ENCODE data around the gene FAU. TPM values are rescaled to one million over a fixed set of nuclear protein-coding genes. Genes with fewer than 3 reads are reported as not detected.

FAU gene
- total and polyA plus RNA-seq, 2 of the 13 experiments (the other 11 are each of a cell fraction or from before 2014, with no cell fraction given), result 374 to 869 TPM

DNA sequence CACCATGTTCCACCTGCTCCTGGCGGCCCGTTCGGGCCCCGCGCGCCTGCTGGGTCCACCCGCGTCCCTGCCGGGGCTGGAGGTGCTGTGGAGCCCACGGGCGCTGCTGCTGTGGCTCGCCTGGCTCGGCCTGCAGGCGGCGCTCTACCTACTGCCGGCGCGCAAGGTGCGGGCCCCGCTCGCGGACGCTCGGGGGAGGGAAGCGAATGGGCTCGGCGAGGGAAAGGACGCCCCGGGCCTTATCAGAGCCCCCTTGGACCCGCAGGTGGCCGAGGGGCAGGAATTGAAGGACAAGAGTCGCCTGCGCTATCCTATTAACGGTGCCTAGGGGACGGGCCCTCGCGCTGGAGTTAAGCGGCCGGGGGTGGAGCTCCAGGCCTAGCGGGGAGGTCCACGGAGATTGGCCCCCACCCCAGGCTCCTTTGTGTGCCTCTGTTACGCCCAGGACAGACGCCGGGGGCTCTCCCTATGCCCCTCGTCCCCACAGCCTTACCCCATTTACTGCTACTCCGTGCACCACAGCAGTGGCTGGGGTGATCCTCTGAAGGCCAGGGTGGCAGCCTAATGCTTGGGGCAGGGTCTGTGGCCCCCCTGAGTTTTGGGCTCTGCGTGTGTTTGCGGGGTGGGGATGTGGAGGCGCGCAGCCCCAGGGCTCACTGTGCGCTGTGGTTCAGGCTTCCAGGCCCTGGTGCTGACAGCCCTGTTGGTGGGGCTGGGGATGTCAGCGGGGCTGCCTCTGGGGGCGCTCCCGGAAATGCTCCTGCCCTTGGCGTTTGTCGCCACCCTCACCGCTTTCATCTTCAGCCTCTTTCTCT is 9.2 kb downstream of the FAU start (continued):
- TF ChIP-seq ZNF549 (CRISPR knock-in tag; IDR thresholded peaks at IDR 0.05) (no peak), HNF4G (IDR thresholded peaks at IDR 0.05; ENCODE audit: borderline replicate concordance, low read depth, low read length) (no peak), HNF4G (CRISPR knock-in tag; IDR thresholded peaks at IDR 0.05; ENCODE audit: borderline replicate concordance, low read depth) (no peak), ZNF607 (CRISPR knock-in tag; IDR thresholded peaks at IDR 0.05; ENCODE audit: borderline replicate concordance) (peak; percentile 86; the same call in 1 of the 2 replicates), ZNF788 (CRISPR knock-in tag; IDR thresholded peaks at IDR 0.05; ENCODE audit: borderline replicate concordance) (no peak), AHR (CRISPR knock-in tag; IDR thresholded peaks at IDR 0.05) (peak; percentile 51; the same call in 1 of the 2 replicates), GATAD1 (CRISPR knock-in tag; IDR thresholded peaks at IDR 0.05) (no peak; the same call in 1 of the 2 replicates), MTF2 (CRISPR knock-in tag; IDR thresholded peaks at IDR 0.05; ENCODE audit: borderline replicate concordance) (no peak), IKZF1 (IDR thresholded peaks at IDR 0.05) (no peak), JUN (CRISPR knock-in tag; IDR thresholded peaks at IDR 0.05) (no peak), RFX5 (IDR thresholded peaks at IDR 0.05; ENCODE audit: low read depth, low read length) (no peak), SMAD3 (CRISPR knock-in tag; IDR thresholded peaks at IDR 0.05) (no peak), SATB2 (CRISPR knock-in tag; IDR thresholded peaks at IDR 0.05) (no peak), ZNF30 (CRISPR knock-in tag; IDR thresholded peaks at IDR 0.05) (no peak), ATF7 (IDR thresholded peaks at IDR 0.05) (no peak), ATF7 (CRISPR knock-in tag; IDR thresholded peaks at IDR 0.05) (no peak), MAFG (CRISPR knock-in tag; IDR thresholded peaks at IDR 0.05) (no peak)
- TF ChIP-seq, protein P1, sequence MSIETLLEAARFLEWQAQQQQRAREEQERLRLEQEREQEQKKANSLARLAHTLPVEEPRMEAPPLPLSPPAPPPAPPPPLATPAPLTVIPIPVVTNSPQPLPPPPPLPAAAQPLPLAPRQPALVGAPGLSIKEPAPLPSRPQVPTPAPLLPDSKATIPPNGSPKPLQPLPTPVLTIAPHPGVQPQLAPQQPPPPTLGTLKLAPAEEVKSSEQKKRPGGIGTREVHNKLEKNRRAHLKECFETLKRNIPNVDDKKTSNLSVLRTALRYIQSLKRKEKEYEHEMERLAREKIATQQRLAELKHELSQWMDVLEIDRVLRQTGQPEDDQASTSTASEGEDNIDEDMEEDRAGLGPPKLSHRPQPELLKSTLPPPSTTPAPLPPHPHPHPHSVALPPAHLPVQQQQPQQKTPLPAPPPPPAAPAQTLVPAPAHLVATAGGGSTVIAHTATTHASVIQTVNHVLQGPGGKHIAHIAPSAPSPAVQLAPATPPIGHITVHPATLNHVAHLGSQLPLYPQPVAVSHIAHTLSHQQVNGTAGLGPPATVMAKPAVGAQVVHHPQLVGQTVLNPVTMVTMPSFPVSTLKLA (IDR thresholded peaks at IDR 0.05), result no peak
- TF ChIP-seq, protein P2, sequence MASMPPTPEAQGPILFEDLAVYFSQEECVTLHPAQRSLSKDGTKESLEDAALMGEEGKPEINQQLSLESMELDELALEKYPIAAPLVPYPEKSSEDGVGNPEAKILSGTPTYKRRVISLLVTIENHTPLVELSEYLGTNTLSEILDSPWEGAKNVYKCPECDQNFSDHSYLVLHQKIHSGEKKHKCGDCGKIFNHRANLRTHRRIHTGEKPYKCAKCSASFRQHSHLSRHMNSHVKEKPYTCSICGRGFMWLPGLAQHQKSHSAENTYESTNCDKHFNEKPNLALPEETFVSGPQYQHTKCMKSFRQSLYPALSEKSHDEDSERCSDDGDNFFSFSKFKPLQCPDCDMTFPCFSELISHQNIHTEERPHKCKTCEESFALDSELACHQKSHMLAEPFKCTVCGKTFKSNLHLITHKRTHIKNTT (CRISPR knock-in tag; IDR thresholded peaks at IDR 0.05), result no peak
- TF ChIP-seq, protein P3, sequence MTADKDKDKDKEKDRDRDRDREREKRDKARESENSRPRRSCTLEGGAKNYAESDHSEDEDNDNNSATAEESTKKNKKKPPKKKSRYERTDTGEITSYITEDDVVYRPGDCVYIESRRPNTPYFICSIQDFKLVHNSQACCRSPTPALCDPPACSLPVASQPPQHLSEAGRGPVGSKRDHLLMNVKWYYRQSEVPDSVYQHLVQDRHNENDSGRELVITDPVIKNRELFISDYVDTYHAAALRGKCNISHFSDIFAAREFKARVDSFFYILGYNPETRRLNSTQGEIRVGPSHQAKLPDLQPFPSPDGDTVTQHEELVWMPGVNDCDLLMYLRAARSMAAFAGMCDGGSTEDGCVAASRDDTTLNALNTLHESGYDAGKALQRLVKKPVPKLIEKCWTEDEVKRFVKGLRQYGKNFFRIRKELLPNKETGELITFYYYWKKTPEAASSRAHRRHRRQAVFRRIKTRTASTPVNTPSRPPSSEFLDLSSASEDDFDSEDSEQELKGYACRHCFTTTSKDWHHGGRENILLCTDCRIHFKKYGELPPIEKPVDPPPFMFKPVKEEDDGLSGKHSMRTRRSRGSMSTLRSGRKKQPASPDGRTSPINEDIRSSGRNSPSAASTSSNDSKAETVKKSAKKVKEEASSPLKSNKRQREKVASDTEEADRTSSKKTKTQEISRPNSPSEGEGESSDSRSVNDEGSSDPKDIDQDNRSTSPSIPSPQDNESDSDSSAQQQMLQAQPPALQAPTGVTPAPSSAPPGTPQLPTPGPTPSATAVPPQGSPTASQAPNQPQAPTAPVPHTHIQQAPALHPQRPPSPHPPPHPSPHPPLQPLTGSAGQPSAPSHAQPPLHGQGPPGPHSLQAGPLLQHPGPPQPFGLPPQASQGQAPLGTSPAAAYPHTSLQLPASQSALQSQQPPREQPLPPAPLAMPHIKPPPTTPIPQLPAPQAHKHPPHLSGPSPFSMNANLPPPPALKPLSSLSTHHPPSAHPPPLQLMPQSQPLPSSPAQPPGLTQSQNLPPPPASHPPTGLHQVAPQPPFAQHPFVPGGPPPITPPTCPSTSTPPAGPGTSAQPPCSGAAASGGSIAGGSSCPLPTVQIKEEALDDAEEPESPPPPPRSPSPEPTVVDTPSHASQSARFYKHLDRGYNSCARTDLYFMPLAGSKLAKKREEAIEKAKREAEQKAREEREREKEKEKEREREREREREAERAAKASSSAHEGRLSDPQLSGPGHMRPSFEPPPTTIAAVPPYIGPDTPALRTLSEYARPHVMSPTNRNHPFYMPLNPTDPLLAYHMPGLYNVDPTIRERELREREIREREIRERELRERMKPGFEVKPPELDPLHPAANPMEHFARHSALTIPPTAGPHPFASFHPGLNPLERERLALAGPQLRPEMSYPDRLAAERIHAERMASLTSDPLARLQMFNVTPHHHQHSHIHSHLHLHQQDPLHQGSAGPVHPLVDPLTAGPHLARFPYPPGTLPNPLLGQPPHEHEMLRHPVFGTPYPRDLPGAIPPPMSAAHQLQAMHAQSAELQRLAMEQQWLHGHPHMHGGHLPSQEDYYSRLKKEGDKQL (CRISPR knock-in tag; IDR thresholded peaks at IDR 0.05; ENCODE audit: low read depth), result no peak
- TF ChIP-seq, protein P4, sequence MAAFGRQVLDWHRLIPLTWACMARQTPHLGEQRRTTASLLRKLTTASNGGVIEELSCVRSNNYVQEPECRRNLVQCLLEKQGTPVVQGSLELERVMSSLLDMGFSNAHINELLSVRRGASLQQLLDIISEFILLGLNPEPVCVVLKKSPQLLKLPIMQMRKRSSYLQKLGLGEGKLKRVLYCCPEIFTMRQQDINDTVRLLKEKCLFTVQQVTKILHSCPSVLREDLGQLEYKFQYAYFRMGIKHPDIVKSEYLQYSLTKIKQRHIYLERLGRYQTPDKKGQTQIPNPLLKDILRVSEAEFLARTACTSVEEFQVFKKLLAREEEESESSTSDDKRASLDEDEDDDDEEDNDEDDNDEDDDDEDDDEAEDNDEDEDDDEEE (CRISPR knock-in tag; IDR thresholded peaks at IDR 0.05), result no peak

Data from HepG2 (cell line).